ENCODE results near the gene TET1.
"Not testable (repeated sequence)": the region's sequence is repeated elsewhere in the genome, so short reads cannot be mapped to it uniquely, and the experiment has no call there.

TET1 gene

DNA sequence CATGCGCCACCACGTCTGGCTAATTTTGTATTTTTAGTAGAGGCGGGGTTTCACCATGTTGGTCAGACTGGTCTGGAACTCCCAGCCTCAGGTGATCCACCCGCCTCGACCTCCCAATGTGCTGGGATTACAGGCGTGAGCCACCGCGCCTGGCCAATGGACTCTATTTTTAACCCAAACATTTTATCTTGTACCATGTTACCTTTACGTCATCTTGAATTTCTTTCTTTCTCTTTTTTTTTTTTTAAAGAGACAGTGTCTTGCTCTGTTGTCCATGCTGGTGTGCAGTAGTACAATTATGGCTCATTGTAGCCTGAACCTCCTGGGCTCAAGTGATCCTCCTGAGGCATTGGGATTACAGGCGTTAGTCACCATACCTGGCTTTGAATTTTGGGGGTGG is 57.6 kb downstream of the TET1 start:
- DNase-seq = not testable (repeated sequence)

DNA sequence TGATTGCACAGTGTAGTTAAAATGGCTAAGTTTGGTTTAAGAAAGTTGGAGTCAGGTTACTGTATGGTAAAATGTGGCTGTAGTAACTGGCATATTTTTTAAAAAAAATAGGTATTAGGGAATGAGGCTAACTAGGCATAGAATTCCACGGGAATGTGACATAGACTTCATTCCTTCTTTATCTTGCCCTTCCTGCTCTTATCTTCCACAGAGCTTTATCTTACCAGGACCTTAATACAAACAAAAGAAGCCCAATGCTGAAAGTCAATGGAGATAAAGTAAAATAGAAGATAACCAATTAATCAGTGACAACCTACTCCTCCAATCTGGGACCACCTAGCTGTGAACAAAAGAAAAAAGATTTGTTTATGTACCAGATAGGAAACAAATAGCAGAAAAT is 58.1 kb downstream of the TET1 start:
- no peak for DNase-seq

DNA sequence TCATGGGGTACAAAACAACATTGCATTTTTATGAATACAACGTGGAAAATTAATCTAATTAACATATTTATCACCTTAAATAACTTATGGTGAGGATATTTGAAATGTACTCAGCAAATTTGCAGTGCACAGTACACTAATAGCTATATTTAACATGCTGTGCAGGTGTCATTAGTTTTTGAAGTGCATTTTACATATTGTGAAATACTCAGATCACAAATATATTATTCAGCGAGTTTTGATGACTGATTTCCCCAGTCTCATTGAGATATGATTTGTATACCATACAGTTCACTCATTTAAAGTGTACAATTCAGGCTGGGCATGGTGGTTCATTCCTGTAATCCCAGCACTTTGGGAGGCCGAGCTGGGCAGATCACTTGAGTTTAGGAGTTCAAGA is 59.5 kb downstream of the TET1 start:
- DNase-seq = no peak

DNA sequence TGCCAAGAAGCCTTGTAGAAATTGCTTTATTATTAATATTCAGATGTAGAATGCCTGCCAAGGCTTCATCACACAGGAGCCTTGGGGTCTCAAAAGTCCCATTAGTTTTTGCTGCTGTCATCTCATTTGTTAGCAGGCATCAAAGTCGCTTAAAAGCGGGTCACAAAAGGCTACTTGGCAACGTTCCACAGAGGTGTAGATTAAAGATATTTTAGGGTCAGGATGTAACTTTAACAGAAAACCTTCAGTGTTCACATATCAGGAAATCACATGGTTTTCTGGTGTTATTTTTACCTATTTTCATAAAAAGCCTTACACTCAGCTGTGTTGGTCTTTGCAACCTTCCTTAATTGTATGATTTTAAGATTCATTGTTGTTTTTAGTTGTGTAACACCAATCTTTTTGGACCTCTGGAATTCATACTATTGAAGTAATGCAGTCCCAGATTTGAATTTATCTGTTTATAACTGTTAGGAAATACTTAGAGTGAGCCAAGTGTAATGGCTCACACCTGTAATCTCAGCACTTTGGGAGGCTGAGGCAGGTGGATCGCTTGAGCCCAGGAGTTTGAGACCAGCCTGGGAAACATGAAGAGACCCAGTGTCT is 65.3 kb downstream of the TET1 start:
- DNase-seq = no peak

DNA sequence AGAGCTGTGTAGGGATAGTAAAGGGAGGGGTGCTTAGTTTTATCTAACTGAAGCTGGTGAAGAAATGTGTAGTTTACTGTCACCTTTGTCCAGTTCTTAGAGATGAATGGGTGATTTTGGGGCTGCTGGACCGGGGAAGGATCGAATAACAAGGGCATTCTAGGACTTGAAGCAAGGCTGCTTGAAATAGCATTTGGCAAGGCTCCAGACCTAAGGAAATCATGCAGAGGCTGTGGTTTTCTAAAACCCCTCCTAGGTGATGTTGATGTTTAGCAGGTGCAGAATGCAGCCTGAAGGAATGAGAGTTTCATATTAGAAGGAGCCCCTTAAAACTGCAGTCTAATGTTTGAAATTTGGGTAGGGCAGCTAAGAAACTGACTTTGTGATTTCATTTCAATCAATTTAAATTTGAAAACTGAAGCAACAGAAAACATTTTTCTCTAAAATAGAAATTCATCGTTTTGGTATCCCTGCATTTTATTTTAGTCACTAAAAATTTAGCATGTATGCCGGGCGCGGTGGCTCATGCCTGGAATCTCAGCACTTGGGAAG is 68.5 kb downstream of the TET1 start:
- DNase-seq = no peak

DNA sequence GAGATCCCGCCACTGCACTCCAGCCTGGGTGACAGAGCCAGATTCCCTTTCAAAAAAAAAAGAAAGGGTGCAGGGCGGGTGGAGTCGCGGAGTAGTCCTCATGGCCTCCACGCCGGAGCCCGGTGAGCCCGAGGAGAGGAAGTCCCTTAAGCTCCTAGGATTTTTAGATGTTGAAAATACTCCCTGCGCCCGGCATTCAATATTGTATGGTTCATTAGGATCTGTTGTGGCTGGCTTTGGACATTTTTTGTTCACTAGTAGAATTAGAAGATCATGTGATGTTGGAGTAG is 72.1 kb downstream of the TET1 start:
- DNase-seq = not testable (repeated sequence)

DNA sequence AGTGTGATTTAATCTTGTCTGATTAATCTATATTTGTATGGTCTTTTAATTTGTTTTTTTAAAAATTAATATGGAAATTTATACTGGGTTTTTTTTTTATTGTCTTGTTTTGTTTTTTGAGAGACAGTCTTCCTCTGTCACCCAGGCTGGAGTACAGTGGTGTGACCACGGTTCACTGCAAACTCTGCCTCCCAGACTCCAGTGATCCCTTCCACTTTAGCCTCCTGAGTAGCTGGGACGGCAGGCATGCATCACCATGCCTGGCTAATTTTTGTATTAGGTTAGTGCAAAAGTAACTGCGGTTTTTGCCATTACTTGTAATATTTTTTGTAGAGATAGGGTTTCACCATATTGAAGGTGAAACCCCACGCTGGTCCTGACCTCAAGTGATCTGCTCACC is 73.1 kb downstream of the TET1 start:
- no peak for DNase-seq

DNA sequence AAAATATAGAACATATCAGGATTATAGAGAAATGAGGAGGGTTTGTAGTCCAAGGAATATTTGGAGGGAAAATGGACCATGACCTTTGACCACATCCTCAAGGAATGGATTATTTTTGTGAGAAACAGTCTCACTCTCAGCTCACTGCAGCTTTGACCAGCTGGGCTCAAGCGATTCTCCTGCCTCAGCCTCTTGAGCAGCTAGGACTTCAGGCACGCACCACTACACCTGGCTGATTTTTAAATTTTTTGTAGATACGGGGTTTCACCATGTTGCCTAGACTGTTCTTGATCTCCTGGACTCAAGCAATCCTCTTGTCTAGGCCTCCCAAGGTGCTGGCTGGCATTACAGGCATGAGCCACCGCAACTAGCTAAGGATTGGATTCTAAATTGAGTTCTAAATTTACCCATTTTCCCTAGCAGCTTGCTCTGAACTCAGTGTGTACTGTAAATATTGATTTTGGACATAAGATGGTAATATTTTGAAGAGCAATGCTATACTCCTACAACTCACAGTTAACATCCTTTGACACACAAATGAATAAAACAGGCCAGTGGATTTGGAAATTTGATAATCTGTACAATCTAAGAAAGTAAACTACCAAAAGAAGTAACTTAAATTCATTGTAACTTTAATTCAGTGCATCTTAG is 73.8 kb downstream of the TET1 start:
- no peak for DNase-seq

DNA sequence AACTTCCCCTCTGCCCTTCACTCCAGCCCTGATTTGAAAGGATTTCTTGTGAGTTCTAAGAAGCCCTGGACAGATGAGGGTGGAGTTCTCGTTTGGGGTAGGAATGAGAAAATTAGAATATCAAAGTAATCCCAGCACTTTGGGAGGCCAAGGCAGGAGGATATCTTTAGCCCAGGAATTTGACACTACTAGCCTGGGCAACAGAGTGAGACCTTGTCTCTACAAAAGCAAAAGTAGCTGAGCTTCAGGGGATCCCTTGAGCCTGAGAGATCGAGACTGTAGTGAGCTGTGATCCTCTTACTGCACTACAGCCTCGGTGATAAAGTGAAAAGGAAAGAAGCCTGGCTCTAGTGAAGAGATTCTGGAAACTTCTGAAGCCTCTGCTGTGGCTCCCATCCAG is 76.2 kb downstream of the TET1 start:
- DNase-seq = no peak

DNA sequence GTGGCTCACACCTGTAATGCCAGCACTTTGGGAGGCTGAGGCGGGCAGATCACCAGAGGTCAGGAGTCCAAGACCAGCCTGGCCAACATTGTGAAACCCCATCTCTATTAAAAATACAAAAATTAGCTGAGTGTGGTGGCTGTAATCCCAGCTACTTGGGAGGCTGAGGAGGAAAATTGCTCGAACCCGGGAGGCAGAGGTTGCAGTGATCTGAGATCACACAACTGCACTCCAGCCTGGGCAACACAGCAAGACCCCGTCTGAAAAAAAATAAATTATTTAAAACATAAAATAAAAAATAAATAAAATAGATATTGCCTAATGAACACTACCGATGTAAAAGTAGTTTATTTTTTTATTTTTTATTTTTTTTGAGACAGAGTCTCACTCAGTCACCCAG is 83.4 kb downstream of the TET1 start:
- DNase-seq = not testable (repeated sequence)

DNA sequence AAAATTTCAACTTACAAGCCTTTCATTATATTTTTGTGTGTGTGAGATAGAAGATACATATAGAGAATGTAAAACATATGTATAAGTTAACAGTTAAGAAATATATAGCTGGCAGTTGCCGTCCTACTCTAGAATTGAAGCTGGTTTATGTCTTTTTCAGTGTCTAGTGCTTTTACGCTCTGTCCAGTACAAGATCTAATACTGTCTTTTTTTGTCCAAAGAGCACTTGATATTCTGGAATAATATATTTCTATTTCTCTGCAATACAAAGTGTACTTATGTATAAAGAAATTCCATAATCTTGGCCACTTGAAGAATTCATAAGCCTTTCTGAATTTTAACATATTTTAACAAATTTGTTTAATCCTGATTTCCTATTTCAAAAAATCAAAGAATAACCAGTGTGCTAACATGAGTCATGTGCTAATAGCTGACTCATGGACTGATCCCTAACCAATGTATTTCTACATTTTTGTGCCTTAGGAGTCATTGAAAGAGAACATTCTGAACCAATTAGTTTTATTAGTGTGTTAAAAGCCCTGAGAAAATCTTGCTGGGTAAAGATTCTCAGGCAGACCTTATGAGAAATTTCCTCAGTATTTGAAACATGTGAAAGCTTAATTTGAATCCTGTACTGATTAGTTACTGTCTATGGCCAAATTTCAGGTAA is 87.7 kb downstream of the TET1 start:
- DNase-seq = no peak

DNA sequence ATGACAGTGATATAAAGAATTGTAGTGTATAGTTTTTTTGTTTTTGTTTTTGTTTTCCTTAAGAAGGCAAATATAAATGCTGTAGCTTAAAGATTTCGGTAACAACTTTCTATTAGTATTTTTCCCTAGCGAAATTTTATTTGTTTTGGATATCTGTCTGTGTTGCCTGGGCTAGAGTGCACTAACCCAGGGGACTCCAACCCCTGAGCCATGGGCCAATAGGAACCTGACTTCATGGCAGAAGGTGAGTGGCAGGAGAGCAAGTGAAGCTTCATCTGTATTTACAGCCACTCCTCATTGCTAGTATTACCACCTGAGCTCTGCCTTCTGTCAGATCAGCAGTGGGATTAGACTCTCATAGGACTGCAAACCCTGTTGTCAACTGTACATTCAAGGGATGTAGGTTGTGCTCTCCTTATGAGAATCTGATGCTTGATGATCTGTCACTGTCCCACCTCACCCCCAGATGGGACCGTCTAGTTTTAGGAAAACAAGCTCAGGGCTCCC is 95.5 kb downstream of the TET1 start:
- no peak for DNase-seq

DNA sequence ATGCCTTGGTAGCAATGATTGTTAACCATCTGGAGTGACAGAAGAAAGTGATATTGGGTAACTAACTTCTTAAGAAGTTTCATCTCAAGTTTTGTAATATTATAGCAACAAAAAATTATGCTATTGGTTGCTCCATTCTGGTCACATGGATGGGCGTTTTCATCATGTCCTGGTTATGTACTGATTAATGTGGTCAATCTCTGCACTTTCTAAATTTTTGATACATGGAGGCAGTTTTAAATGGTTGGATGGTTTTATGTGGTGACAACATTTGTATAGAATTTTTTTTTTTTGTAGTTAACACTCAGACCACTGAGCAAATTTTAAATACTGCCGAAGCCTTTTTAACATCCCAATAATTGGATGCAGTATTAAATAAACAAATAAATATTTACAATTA is 105.7 kb downstream of the TET1 start:
- no peak for DNase-seq

DNA sequence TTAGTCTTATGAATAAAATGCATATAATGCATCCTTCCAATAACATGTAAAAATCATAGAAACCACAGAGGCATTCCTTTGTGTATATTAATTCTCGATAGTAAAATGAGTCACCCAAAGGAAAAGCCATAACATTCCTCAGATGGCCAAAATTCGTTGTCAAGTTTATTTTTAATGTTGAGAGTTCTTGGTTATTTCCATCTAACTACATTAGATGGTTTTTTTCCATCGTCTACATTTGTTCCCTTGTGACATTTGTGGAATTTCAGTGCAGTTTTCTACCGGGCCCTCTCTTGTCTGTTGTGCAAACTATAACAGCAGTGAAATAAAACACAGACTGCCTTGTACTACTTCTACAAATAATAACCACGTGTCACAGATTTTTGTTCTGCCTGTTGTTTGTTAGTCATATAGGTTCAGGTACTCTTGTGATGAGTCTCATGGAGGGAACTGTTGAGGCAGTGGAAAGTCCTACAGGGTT is 106.2 kb downstream of the TET1 start:
- no peak for DNase-seq

DNA sequence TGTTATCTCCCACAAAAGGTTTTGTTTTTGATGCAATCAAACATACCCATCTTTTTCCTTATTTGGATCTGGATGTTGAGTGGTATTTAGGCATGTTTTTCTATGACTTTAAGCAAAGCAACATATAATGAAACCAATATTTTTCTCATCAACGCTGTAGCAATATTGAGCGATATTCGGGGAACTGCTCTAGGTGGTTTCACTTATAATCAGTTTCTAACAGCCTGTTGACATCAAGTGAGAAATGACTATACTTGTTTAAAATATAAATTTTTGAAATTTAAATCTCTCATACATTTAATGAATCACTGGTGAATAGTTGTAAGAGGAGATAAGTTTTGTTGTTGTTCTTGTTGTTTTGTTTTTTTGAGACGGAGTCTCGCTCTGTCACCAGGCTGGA is 108.1 kb downstream of the TET1 start:
- DNase-seq = no peak

DNA sequence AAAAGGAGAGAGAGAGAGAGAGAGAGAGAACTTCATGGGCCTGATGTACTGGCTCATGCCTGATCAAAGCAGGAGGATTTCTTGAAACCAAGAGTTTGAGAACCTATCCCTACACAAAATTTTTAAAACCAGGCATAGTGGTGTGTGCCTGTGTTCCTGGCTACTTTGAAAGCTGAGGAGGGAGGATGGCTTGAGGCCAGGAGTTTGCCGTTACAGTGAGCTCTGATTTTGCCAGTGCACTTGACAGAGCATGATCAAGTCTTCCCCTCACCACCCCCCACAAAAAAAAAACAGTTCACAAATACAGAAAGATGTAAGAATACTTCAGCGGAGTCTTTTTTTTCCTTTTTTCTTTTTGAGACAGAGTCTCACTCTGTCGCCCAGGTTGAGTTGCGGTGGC is 108.8 kb downstream of the TET1 start:
- DNase-seq = no peak

DNA sequence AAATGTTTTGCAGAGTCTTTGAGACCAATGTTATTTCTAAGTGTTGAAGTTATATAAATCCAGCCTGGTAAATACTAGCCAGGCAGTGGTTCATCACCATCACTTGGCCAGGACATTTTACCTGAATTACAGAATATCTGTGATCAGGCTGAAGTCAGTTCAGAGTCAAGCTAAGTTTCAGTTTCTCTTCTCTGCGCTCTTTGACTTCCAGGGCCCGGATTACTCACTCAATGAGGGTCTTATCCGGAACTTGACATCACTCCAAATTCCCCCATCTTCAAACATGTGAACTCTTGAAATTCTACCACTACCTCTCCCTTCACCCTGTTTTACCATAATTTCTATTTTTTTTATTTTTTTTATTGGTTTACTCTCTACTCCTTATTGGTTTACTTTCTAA is 124.3 kb downstream of the TET1 start:
- no peak for DNase-seq

DNA sequence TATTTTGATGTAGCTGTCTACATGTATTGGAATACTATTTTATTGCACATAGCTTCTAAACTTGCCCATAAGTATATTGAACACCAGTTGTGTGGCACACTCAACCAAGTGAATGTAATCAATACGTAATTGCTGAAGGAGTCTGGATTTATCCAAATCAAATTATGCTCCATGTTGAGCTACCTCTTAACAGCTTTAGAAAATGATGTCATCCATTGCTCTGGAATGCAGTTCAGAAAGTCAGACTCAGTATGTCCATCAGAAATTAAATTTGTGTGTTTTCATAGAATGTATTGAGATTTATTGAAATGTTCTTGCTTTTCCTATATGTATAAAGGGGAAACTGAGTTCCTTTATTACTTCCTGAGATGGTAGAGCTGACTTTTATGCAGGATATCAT is 135.9 kb downstream of the TET1 start:
- no peak for DNase-seq

DNA sequence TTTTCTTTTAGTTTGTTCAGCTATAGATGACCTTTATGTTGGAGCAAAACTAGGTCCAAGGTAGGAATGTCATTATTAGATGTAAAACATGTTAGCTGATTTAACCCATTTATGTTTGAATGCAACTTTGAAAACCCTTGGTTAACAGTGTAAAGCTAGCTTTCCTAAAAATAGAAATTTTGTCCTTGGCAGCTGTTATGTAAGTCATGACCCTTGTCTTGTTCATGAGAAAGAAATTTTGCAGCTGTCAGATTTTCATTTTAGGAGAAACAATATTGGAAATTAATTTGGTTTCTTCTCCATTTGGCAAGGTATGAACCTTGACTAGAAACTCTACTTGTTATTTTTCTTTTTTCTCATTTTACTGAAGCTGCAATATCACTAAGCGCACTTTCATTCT is 137.0 kb downstream of the TET1 start:
- DNase-seq = no peak

DNA sequence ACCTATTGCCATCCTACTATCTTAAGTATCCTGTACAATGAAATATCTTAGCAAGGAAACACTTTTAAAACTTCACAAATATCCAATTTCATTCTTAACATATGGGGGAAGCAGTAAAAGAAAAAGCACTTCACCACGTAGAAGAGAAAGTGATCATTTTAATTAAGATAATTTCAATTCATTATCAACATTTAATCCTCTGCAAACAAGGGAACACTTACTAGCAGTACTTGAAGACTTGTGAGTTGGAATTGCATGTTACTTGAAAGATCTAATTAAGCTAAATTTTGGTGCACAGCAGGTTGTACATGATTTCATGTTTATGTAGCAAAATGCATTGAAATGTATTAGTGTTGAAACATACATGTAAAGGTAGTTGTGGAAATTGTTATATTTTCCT is 140.1 kb downstream of the TET1 start:
- no peak for DNase-seq

DNA sequence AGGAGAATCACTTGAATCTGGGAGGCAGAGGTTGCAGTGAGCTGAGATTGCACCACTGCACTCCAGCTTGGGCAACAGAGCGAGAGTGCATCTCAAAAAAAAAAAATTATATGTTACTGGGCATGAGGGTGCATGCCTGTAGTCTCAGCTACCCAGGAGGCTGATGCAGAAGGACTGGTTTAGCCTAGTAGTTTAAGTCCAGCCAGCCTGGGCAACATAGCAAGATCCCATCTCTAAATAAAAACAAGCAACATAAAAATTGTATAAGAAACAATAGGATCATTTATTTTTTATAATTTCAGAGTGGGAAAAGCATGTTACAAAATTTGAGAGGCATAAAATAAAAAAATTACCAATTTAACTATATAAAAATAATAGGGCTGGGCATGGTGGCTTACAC is 145.4 kb downstream of the TET1 start:
- no peak for DNase-seq

DNA sequence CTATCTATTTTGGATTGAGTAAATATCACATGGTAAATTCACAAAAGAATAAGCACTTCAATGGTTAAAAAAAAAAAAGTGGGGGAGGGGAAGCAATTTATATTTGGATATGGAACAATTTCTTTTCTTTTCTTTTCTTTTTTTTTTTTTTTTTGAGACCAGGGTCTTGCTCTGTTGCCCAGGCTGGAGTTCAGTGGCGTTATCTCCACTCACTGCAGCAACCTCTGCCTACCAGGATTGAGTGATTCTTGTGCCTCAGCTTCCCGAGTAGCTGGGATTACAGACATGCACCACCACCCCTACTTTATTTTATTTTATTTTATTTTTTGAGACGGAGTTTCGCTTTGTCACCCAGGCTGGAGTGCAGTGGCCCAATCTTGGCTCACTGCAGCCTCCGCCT is 148.8 kb downstream of the TET1 start:
- not testable (repeated sequence) for DNase-seq

DNA sequence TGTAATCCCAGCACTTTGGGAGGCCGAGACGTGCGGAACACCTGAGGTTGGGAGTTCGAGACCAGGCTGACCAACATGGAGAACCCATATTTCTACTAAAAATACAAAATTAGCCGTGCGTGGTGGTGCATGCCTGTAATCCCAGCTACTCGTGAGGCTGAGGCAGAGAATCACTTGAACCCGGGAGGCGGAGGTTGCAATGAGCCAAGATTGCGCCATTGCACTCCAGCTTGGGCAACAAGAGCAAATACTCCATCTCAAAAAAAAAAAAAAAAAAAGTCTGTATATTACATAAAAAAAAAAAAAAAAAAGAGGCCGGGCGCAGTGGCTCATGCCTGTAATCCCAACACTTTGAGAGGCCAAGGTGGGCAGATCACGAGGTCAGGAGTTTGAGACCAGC is 152.9 kb downstream of the TET1 start:
- not testable (repeated sequence) for DNase-seq

DNA sequence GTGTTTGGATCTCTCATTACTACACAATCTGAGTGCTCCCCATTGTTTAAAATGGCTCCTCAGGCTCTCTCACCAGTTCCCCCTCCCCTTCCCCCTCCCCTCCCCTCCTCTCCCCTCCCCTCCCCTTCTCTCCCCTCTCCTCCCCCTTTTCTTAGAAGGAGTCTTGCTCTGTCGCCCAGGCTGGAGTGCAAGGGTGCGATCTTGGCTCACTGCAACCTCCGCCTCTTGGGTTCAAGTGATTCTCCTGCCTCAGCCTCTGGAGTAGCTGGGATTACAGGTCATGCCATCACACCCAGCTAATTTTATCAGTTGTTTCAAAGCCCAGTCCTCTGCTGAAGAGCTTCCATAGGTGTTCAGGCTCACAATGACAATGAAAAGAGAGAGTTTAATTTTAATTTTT is 157.3 kb downstream of the TET1 start:
- DNase-seq = no peak
